ENCODE results near the gene RSL24D1.

RSL24D1 gene

GRCh38 chr15:55196458-55197361 lies at the start of gene RSL24D1:
TSS of gene RSL24D1 (minus strand) at chr15:55196941. CDS start at chr15:55196890, 51 bp downstream.
- peak; percentile 93 for DNase-seq (ENCODE audit: low read depth)

- DNase-seq (ENCODE audit: low read depth): no peak
Observed at GRCh38 chr15:55245059-55245458, 48.3 kb upstream of the RSL24D1 start.

GRCh38 chr15:55241891-55242290 lies 45.1 kb upstream of the RSL24D1 start:
- DNase-seq (ENCODE audit: low read depth): no peak

GRCh38 chr15:55241186-55241585 lies 44.4 kb upstream of the RSL24D1 start:
- DNase-seq (ENCODE audit: low read depth): no peak

GRCh38 chr15:55240125-55240760 lies 43.5 kb upstream of the RSL24D1 start:
- no peak for DNase-seq (ENCODE audit: low read depth)

GRCh38 chr15:55239440-55240124 lies 42.8 kb upstream of the RSL24D1 start:
- DNase-seq (ENCODE audit: low read depth): no peak

- no peak for DNase-seq (ENCODE audit: low read depth)
Observed at GRCh38 chr15:55238877-55239276, 42.1 kb upstream of the RSL24D1 start.

- DNase-seq (ENCODE audit: low read depth): no peak
Observed at GRCh38 chr15:55237219-55238130, 40.7 kb upstream of the RSL24D1 start.

- DNase-seq (ENCODE audit: low read depth): no peak
Observed at GRCh38 chr15:55235546-55236036, 38.9 kb upstream of the RSL24D1 start.

- no peak for DNase-seq (ENCODE audit: low read depth)
Observed at GRCh38 chr15:55234800-55235104, 38.0 kb upstream of the RSL24D1 start.

- no peak for DNase-seq (ENCODE audit: low read depth)
Observed at GRCh38 chr15:55234104-55234799, 37.5 kb upstream of the RSL24D1 start.

- DNase-seq (ENCODE audit: low read depth): no peak
Observed at GRCh38 chr15:55231455-55231854, 34.7 kb upstream of the RSL24D1 start.

- no peak for DNase-seq (ENCODE audit: low read depth)
Observed at GRCh38 chr15:55230953-55231352, 34.2 kb upstream of the RSL24D1 start.

GRCh38 chr15:55230051-55230670 lies 33.4 kb upstream of the RSL24D1 start:
- DNase-seq (ENCODE audit: low read depth): no peak

- no peak for DNase-seq (ENCODE audit: low read depth)
Observed at GRCh38 chr15:55226127-55226526, 29.4 kb upstream of the RSL24D1 start.

- DNase-seq (ENCODE audit: low read depth): no peak
Observed at GRCh38 chr15:55224892-55225291, 28.2 kb upstream of the RSL24D1 start.

GRCh38 chr15:55222588-55222987 lies 25.8 kb upstream of the RSL24D1 start:
- DNase-seq (ENCODE audit: low read depth): no peak

- DNase-seq (ENCODE audit: low read depth): no peak
Observed at GRCh38 chr15:55221090-55222011, 24.6 kb upstream of the RSL24D1 start.

GRCh38 chr15:55220606-55221005 lies 23.9 kb upstream of the RSL24D1 start:
- DNase-seq (ENCODE audit: low read depth): no peak

- no peak for DNase-seq (ENCODE audit: low read depth)
Observed at GRCh38 chr15:55218056-55218455, 21.3 kb upstream of the RSL24D1 start.

All from activated T-helper 9 cell treated with anti-CD3 and anti-CD28 coated beads, Interleukin-2, amount 50 U/mL, for 16 hours (primary cell).